GM19351 (cell line): ENCODE data around the gene TRIM65.
"Not testable (repeated sequence)": the region's sequence is repeated elsewhere in the genome, so short reads cannot be mapped to it uniquely, and the experiment has no call there.

ENCODE experiments used
- ATAC-seq: cut with Tn5 transposase; IDR thresholded peaks from one replicate; pipeline ENCODE4 v1.9.1; 2021; ENCODE audit warnings: mild to moderate bottlenecking, moderate library complexity; ENCODE audit not compliant: unreplicated experiment

The TRIM65 gene

DNA sequence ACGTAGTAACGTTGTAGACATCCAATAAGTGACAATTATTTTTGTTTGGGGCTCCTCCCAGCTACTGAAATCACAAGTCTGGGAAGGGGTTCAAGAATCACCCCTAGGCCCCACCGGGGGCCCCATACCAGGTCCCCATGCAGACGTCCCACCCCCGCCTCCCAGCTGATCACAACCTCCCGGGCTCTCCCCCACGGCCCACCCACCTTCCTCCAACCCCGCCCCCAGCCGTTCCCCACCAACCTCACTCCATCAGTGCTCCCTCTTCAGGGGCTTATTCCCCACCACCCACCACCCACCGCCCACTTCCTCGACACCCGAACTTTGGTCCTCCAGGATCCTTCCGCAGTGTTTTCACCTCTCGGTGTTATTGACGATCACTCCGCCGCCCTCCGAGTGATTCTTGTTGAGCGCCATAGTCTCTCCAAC is 41.9 kb downstream of the TRIM65 start:
- ATAC-seq, result no peak

DNA sequence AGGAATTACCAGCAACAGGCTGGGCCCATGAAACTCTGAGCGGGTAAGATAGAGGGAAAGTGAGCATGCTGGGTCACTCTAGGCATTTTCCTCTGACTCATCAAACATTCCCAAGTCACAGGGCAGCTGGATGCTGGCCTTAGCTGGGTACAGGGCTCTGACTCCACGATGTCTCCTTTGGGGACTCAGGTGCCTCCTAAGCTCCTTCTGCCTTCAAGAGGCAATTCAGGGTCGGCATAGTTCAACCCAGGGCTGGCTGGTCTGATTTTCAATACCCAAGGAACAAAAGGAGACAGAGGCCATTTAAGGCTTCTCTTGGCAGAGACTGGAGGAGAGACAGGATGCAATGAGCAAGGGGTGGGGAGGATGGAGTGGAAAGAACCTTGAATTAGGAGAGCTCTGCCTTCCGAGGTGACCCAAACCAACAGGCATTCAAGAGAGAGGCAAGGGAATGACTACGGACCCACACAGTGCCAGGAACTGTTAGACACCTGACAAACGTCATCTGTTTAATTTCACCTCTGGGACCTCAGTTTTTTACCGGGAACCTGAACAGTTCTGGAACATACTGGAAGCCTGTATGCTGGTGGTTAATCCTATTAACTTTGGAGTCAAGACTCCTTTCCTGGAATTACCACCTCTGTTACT is 42.5 kb downstream of the TRIM65 start:
- no peak for ATAC-seq

DNA sequence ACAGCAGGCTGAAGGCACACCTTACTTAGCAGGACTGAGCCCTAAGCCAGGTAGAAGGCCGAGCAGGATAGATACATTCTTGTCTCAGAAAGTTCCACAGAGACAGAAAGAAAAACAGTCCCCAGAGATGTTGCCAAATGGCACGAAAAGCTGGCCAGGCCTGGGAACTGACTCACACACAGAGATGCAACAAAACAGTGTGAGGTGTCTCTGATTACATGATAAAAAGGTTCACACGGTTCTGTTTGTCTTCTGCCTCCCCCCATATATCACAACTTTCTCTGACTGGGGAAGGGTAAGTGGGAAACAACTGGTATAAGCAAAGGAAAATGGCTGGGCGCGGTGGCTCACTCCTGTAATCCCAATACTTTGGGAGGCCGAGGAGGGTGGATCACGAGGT is 43.3 kb downstream of the TRIM65 start:
- ATAC-seq, result no peak

DNA sequence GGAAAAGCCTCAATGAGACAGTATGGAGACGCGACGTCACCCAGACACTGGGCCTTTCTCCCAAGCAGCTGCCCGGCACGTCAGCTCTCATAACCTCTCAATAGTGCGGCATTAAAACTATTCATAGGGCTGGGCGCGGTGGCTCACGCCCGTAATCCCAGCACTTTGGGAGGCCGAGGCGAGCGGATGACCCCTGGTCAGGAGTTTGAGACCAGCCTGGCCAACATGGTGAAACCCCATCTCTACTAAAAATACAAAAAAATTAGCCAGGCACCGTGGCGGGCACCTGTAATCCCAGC is 45.1 kb downstream of the TRIM65 start:
- ATAC-seq, result not testable (repeated sequence)

DNA sequence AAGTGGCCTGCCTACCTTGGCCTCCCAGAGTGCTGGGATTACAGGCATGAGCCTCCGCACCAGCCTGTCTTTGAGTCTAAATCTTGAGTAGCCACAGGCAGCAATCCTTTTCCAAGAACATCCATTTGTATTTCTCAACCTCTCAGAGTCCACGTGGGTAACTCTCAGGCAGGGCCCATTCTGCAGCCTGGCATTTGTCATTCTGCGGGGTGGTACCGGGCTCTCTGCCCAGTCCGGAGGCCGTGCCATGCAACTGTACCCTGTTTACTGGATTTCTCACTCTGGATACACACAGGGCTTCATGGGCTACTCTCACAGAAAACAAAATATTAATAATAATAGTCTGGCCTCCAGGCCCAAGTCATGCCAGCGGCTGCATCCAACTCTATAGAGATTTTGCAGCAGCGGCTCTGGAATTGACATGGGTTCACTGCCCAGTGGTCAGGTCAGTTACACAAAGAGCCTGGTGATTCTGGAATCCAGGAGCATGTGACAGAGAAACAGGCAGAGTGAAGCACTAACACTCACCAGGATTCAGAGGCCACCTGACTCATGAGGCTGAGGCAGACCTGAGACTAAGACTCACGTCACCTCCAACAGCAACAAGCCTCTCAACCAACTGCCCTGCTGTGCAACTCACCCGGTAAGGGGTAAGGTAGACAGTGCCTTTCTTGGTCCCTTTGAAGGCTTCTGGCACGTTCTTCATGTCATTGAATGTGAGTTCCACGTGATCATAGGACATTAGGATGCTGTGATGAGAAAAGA is 45.6 kb downstream of the TRIM65 start:
- ATAC-seq, result no peak

DNA sequence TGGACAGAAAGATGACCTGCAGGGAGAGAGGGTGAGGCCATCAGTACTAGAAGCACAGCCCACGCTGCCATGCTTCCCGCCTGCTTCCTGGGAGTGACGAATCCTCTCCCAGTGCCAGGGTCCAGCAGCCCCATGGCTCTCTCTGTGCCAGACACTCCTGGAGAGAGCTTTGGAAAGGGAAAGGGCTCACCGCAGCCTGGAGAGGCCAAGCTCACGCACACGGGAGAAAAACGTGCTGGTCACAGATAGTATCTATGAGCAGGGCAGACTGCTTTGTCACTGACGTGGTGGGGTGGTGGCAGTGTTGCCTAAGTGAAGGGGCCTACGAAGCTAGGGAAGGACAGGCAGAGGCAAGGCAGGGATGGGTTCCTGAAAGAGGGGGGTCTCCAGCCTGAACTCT is 47.0 kb downstream of the TRIM65 start:
- ATAC-seq, result no peak

DNA sequence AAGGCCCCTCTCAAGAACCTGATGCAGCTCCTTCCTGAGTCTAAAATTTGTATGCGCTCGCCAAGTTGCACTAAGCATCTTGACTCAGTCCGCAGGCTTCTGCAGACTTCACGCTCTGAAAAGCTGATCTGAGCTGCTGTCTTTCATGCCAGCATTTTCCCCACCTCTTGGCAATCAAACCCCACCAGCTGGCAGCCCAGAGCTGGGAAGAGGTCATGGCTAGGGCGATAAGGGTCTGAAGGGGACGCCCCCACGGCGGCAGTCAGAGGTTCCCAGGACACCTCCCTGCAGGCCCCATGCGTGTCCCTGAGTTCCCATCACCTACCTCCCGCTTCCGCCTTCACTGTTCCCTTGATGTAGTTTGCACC is 47.5 kb downstream of the TRIM65 start:
- ATAC-seq, result no peak

DNA sequence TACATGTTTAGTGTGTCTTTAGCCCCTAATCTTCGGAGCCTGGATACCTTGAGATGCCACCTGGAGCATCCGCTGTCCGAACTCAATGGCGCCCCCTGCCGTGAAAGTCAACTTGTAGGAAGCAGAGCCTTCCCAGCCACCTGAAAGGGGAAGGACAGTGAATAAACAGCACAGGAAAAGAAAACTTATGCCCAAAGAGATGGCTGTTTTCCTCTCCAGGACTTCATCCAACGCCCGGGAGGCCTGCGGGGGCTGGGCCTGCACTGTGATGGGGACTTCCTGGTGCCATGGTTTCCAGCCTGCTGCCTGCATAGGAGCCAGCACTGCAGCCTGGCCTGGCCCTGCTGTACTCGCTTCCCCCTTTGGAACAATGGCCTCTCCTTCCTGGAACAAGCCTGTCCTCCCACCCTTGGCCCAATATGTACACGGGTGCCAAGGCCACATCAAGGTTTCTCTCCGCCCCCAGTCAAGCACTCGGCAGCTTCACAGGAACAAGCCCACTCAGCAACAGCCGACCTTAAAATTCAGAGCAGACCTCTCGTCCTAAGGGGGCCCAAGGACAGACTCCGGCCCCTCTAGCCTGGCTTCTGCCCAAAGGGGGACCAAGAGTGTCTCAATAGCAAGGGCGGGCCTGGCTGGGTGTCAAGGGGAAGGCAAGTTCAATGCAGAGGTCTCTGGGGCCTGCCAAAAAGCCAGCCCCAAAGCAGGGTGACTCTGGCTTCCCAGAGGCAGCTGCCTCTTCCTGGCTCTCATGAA is 48.0 kb downstream of the TRIM65 start:
- ATAC-seq, result no peak

DNA sequence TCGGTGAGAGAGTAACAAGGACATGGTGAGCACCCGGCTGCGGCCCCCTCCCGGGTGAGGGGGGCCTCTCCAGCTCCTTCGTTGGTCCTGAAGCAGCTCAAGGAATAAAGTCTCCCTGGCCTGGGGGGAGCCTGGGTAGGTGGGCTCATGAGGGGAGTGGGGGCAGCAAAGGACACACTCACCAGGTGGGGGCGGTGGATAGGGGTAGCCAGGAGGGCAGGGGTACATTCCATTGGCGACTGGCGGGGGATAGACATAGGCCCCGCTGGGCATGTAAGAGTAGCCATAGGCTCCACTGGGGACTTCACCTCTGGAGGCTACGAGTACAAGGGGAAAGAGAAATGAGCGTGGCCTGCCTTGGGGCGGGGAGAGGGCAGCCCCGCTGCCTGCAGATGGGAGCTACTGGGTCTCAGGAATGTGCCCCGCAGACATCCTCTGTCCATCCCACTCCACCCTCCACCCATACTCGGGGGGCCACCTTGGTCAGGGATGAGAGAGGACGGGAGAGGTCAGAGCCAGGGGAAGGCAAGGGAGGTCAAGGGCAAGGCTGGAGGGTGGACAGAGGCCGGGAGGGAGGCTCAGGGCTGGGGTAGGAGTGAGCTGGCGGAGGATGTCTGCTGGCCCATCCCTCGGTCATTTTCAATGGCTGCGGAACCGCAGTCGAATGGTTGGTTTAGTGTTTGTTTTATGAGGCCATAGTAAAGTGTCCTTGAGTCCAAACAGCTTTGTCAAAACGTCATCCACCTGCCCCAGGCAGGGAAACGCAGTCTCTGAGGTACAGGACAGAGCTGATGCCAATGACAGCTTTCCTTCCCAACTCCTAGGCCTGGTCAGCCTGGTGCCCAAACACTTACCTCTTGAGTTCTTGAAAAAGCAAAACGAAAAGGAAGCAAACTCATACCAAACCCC is 48.9 kb downstream of the TRIM65 start:
- no peak for ATAC-seq

DNA sequence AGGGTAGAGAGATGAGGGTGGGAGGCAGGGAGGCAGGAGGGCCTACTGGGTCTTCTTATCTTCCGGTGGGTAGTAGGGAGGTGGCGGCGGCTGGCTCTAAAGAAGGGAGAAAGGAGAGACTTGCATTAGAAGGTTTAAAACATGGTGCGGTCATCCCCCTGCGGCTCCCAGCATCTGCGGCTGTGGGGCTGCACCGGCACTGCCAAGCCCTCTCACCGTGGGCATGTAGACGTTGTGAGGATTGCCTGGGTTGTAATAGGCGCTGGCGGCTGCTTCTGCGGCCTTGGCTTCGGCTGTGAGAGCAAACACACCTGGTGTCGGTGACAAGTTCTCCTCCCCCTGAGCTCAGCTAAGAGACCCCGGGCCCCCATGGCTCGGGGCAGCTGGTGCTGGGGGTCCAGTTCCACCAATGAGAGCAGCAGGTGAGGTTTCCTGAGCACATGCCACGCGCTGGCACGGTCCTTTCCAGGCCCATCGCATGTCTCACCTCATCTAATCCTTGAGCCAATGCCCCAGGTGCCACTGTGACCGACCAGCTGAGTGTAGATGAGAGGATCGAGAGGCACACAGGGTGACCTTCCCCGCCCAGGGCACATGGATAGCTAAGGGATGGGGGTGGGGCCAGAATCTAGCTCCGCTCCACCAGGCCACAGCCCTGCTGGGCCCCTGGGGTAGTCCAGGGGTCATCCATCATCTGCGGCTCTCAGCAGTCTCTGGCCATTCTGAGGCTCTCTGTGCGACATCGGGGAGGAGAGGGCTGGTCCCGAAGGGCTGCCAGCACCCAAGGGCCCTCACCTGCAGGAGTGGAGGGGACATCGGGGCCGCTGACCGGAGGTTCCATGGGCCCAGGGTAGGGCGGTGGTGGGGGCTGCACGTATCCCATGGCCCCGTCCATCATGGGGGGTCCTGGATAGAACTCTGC is 49.8 kb downstream of the TRIM65 start:
- ATAC-seq, result no peak

DNA sequence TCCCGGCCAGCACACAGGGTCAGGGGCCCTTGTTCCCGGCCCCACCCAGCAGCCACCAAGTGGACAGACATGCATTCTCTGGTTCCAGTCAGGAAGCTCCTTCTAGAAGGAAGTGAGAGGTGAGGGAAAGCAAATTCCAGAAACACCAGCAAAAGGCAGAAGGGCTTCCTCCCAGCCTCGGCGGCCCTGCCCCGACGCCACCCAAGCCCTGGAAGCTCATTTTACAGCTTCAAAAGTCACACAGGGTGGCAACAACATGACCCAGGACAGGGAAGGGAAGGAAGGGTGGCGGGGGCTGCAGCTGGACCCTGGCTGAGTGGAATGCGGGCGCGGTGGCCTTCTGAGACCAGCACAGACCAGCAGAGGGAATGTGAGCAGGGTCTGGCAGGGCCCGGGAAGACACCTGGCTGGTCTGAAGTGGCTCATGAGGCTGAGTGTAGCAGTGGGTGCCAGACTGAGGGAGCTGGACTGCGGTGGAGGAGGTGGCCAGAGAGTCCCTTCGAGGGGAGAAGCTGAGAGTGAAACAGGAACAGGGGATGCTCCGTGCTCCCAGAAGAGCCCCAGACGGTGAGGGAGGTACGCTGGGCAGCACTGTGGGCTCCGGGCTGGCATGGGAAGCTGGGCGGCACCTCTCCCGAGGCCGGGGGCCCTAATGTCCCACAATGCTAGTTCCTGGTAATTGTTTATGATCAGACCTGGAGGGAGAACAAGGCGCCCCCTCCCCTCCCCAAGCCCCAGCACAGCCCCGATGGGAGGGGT is 50.6 kb downstream of the TRIM65 start:
- ATAC-seq, result no peak

DNA sequence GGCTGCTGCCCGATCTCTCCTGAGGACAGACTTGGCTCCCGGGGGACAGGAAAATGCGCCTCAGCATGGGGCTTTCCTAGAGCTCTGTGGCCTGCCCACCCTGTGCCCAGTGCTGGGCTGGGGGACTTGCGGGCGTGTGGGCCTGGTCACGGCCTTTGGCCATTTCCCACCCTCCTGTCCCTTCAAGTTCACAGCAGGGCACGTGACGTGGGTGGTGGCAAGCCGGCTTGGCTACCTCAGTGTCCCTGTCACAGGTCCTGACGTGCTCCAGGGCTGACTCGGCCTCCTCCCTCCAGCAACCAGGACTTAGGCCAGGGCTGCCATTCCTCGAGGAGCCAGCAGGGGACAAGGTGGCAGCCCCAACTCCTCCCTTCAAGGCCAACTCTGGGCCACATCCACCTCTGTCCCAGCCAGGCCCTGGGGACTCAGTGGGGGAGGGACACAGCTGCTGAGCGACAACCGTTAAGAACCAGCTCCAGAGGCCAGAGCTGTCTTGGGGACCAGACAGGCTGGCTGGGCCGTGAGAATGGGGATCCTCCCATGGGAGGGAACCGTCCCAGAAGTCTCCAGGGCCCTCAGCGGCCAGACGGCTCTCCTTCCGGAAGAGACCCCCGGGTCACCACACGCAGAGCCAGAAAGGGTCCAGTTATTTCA is 51.6 kb downstream of the TRIM65 start:
- ATAC-seq, result peak; percentile 77

DNA sequence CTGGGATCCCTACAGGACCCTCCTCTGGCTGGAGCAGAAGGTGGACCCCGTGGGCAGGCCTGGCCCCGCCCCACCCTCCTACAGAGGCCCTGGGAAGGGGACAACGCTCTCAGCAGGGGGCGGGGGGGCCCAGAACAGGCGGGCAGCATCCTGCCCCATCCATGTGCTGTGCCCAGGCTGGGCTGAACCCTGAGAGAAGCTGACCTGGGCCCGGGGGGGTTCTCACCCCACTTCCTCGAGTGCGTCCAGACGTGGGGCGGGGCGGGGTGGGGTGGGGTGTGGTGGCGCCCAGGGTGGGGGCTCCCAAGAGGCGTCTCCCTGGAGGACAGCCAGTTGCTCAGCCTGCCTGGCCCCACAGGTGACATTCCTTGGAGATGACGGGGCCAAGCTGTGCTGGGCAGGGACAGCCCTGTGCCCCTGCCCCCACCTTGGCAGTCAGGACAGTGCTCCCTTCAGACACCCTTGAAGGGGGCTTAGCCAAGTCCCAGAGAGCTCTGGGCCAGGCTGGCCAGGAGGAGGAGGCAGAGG is 52.2 kb downstream of the TRIM65 start:
- ATAC-seq, result peak; percentile 7

DNA sequence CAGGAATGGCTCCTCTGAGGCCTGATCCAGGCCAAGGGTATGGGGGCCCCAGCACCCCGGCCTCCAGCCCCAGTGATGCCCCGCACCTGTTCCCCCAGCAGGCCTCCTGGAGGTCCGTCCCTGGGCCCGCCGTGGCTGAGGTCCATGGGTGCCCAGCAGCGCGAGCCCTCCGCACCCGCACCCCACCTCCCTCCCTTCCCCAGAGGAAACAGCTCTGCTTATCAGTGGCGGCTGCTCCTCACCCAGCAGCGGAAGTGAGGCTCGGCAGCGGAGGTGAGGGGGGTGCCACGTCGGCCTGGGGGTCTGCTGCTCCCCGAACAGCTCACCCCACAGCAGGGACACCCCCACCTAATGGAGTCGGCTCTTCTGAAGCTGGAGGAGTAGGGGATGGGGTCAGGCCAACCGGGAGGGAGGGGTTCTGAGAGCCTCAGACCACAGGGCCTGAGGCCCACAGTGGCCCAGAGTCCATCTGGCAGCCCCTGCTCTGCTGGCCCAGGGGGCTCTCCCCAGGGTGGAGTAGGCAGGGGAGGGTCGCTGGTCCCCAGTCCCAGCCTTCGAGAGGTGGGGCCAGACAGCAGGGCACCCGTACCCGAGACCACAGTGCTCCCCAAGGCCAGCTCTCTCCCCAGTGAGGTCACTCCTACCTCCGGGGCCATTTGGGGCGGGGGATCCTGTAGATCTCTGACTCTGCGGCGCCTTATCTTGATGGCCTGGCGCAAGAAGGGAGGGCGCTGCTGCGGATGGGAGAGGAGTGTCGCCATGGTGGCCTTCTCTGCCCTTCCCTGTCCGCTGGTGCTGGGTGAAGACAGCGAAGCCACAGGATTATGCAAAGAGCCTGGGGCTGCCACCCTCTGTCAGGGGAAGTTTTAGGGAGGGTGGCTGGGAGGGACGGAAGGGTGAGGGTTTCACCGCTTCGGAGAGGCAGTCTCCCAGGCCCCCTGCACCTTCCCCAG is 52.9 kb downstream of the TRIM65 start, which contains the start of gene UNC13D:
Gene UNC13D, minus strand, starts transcription at position 828 of the 953 bp plus-strand sequence. Its CDS starts 67 bp downstream, at position 761.
- ATAC-seq, result peak; percentile 21

DNA sequence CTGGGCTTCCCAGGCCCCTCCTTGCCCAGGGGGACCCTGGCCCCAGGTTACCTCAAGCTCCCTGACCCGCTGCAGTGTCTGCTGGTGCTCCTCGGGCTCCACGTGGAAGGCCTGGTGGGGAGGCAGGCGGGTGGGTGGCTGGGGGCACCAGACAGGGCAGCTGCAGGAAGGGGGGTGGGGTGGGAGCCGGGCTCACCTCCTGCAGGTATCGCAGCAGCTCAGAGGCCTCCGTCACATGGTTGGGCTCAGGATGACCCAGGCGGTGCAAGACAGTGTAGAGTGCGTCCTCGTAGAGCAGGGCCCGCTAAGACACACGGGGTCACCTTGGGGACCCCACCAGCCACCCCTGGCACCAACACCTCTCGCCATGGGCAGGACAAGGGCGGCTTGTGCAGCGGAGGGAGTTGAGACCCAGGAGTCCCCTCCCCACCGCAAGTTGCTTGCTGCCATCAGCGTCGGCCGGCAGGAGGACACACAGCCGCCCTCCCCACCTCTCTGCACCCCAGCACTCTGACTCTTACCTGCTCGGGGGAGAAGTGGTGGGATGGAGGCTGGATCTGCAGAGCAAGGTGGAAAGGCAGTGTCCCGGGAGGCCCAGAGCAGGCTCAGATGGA is 53.7 kb downstream of the TRIM65 start:
- no peak for ATAC-seq

DNA sequence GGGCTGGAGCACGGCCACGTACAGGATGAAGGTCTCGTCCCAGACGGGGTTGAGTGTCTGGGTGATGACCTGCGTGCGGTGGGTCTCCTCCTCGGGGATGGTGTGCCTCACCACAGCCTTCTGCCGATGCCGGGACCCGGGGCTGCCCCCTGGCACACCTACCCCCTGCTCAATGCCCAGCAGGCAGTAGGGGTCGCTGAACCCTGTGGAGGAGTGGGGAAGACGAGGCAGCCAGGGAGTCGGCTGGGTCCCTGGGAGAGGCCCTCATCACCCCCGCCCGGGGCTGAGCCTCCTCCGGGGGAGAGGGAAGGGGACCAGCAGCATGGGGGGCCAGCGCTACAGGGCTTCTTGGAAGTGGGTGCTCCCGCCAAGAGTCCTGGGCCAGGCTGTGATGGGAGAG is 54.3 kb downstream of the TRIM65 start:
- ATAC-seq, result no peak

DNA sequence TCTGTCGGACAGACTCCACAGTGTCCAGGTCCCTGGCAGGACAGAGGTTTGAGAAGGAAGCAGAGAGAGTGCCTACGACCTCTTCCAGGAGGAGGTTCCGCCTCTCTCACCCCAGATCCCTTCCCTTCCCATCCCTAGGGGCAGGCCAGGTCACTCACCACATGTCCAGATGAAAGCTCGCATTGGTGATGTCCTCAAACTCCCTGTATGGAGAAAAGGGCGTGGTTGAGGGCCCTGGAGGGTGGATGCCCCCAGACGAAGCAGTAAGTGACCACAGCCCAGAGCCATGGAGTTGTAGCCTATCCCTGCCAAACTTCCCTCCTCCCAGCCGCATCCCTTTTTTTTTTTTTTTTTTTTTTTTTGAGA is 56.0 kb downstream of the TRIM65 start:
- no peak for ATAC-seq
